HFFc6 (cell line): Measurements from ENCODE around the gene FAM171A1. TPM values are rescaled to one million over a fixed set of nuclear protein-coding genes. Genes with fewer than 3 reads are reported as not detected.

ENCODE experiments used
- DNase-seq: peaks from one replicate; pipeline ENCODE4 v3.0.0-alpha.2; 2018
- H3K27ac Mint-ChIP-seq: 2 replicates; pipeline ENCODE4 v1.8.0; 2020; ENCODE audit warnings: mild to moderate bottlenecking, mixed read lengths
- H3K27me3 Mint-ChIP-seq: 2 replicates; pipeline ENCODE4 v1.8.0; 2021; ENCODE audit warnings: mild to moderate bottlenecking, moderate library complexity, mixed read lengths; ENCODE audit not compliant: insufficient read depth
- H3K36me3 Mint-ChIP-seq: 2 replicates; pipeline ENCODE4 v1.8.0; 2021; ENCODE audit warnings: low read depth, mixed read lengths
- H3K4me1 Mint-ChIP-seq: 2 replicates; pipeline ENCODE4 v1.8.0; 2020; ENCODE audit warnings: low read depth, mixed read lengths
- H3K4me3 Mint-ChIP-seq: 2 replicates; pipeline ENCODE4 v1.8.0; 2020; ENCODE audit warnings: mild to moderate bottlenecking, moderate library complexity, mixed read lengths
- H3K9me3 Mint-ChIP-seq: 2 replicates; pipeline ENCODE4 v1.8.0; 2020; ENCODE audit warnings: mild to moderate bottlenecking, mixed read lengths
- CTCF ChIP-seq: fragments of 200-600 bp; sonication (generic); IDR thresholded peaks from 2 replicates; pipeline ENCODE4 v1.5.0; 2021; ENCODE audit warnings: antibody characterized with exemption, mild to moderate bottlenecking
- total RNA-seq, 6 experiments: library from RNA; stranded (reverse); fragmentation: NEBNext Ultra II Directional; extraction: Animal tissue kit (Norgen Biotek cat#: 25700); gene quantifications; 2 replicates in 1 of 6; 3 replicates in 5 of 6; pipeline ENCODE4 v1.2.3, GENCODE V29; 2021

FAM171A1 gene
- total RNA-seq, 6 experiments from 2014 or later, result 33.4 to 60.7 (median 48.6) TPM

GRCh38 chr10:15320118-15320517 is 51.0 kb downstream of the FAM171A1 start:
- H3K27me3 Mint-ChIP-seq, result 0 out of 2 replicates have a peak, but pooled peaks cover 3% of the 10 kb centered on the region
- no peak for DNase-seq
- peaks cover 45% of the 10 kb centered on the region for H3K4me1 Mint-ChIP-seq
- no peak overlapping the region for H3K27ac Mint-ChIP-seq
- H3K9me3 Mint-ChIP-seq, result no peaks in the 10 kb centered on the region
- no peak for TF ChIP-seq CTCF
- peaks cover 17% of the 10 kb centered on the region for H3K36me3 Mint-ChIP-seq
- H3K4me3 Mint-ChIP-seq, result no peak overlapping the region

DNA sequence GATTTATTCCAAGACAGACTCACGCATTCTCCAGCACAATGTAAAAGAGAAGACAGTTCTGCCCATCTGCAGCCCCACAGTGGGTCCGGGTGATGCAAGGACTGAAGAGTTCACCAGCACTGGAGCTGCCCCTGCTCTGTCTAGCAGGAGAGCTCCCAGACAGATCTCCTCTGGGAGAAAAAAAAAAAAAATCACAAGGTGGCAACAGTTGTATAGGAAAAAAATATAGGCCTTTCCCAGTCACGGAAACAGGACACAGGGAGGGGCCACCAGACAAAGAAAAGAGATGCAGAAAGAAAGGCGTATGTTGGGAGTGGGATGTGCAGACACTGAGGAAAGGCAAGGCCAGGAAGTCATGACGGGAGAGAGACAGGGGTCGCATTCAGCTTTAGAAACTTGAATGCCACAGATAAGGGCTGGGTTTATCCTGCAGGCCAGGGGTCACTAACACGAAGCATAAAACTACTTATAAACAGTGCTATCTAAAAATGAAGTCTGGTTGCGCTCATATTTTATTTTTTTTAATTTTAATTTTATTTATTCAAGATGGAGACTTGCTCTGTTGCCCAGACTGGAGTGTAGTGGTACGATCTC is 54.1 kb downstream of the FAM171A1 start:
- H3K36me3 Mint-ChIP-seq, result peaks cover 13% of the 10 kb centered on the region

DNA sequence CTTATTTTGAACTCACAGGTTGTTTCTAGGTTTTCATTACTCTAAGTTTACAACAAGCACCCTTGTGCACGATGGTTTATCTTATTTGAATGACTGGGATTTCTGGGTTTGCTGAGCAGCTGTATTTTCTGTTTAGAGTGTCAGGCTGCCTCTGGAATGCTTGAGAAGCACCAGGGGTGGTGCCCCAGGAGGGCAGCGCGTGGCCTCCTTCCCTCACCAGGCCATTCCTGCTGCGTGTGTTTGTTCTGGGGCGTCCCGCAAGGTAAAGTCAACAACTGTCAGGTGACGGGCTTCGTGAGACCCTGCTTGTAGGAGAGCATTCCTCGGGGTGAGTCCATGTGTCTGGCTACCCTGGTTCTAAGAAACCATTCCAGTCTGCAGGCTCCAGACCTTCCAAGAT is 54.9 kb downstream of the FAM171A1 start:
- no peak for TF ChIP-seq CTCF
- no peak for DNase-seq
- peaks cover 13% of the 10 kb centered on the region for H3K36me3 Mint-ChIP-seq
- no peaks in the 10 kb centered on the region for H3K9me3 Mint-ChIP-seq
- peaks cover 3% of the 10 kb centered on the region for H3K27me3 Mint-ChIP-seq
- H3K4me1 Mint-ChIP-seq, result peaks cover 19% of the 10 kb centered on the region
- no peak overlapping the region for H3K4me3 Mint-ChIP-seq
- no peak overlapping the region for H3K27ac Mint-ChIP-seq

More for the DNA sequence above, 54.1 kb downstream of the FAM171A1 start:
- Mint-ChIP-seq H3K27ac (no peak overlapping the region), H3K4me3 (no peak overlapping the region), H3K27me3 (peaks cover 3% of the 10 kb centered on the region; the same call in 1 of the 2 replicates), H3K4me1 (peaks cover 27% of the 10 kb centered on the region), H3K9me3 (no peaks in the 10 kb centered on the region)
- TF ChIP-seq CTCF, result no peak
- DNase-seq, result no peak

DNA sequence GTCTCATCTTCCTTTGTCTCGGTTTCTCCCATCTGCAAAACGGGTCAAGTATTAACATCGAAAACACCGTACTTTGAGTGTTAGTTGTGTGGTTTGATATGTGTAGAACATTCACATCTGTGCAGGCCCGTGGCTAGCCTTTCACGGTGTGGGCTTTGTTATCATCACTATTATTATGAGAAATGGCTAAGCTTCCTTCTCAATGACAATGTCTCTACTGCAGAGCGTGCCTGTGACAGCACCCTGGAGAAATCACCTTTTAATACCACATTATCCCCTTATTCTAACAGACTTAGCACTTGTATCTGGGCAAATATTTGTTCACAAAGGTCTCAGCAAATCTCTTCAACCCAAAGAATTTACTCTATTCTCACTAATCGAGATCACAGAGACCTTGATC is 55.8 kb downstream of the FAM171A1 start:
- no peak for TF ChIP-seq CTCF
- no peak overlapping the region for H3K4me3 Mint-ChIP-seq
- peaks cover 10% of the 10 kb centered on the region for H3K4me1 Mint-ChIP-seq
- H3K36me3 Mint-ChIP-seq, result peaks cover 12% of the 10 kb centered on the region
- peaks cover 3% of the 10 kb centered on the region for H3K27me3 Mint-ChIP-seq
- H3K27ac Mint-ChIP-seq, result no peak overlapping the region
- no peak for DNase-seq
- H3K9me3 Mint-ChIP-seq, result no peaks in the 10 kb centered on the region

DNA sequence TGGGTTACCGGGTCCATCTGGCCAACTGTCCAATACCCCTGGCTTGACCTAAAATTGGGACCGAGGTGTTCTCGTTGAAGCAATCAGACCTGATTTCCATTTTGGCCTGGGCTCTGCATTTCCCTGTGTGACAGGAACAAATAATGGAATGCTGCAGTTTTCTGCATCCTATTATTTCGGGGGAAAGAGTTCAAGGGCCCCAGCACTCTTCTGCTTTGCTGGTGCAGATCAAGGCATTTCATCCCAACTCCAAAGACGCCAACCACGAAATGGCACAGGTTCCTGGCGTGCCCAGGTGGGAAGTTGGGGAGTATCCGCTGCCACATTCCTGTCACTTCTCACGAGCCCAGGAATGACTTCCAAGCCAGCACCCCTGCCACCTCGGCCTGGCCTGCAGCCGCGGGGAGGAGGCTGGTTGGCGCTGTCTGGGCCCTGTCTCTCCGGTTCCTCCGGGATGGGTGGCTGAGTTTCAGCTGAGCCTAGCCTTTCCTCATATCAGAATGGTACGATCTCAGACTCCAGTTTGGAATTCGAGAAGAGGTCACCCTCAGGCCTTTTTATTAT is 56.5 kb downstream of the FAM171A1 start:
- H3K27ac Mint-ChIP-seq, result no peak overlapping the region
- H3K9me3 Mint-ChIP-seq, result no peaks in the 10 kb centered on the region
- no peak for TF ChIP-seq CTCF
- H3K4me3 Mint-ChIP-seq, result no peak overlapping the region
- peaks cover 3% of the 10 kb centered on the region for H3K27me3 Mint-ChIP-seq
- H3K4me1 Mint-ChIP-seq, result peaks cover 6% of the 10 kb centered on the region; the same call in 1 of the 2 replicates
- DNase-seq, result no peak
- peaks cover 7% of the 10 kb centered on the region; the same call in 1 of the 2 replicates for H3K36me3 Mint-ChIP-seq
